IMR-90 (cell line): ENCODE results near the gene TERF2IP.

Experiments used
- BHLHE40 ChIP-seq: fragments of 150-350 bp; IDR thresholded peaks from 2 replicates; pipeline ENCODE4 v1.6.1; 2016; ENCODE audit warnings: mild to moderate bottlenecking, low read depth, low read length
- CEBPB ChIP-seq: IDR thresholded peaks from 2 replicates; pipeline ENCODE4 v1.6.1; 2012; ENCODE audit warnings: low read depth, low read length, improper control_type of control experiment
- CHD1 ChIP-seq: IDR thresholded peaks from 2 replicates; pipeline ENCODE4 v1.6.1; 2012; ENCODE audit warnings: low read depth, low read length, improper control_type of control experiment
- MAFK ChIP-seq: IDR thresholded peaks from 2 replicates; pipeline ENCODE4 v1.6.1; 2012; ENCODE audit warnings: low read depth, low read length, improper control_type of control experiment
- MAZ ChIP-seq: IDR thresholded peaks from 2 replicates; pipeline ENCODE4 v1.6.1; 2012; ENCODE audit warnings: low read depth, mild to moderate bottlenecking, low read length, improper control_type of control experiment, moderate library complexity, borderline replicate concordance
- MXI1 ChIP-seq: IDR thresholded peaks from 2 replicates; pipeline ENCODE4 v1.6.1; 2012; ENCODE audit warnings: low read depth, mild to moderate bottlenecking, low read length, moderate library complexity, borderline replicate concordance
- POLR2A ChIP-seq: IDR thresholded peaks from 2 replicates; pipeline ENCODE4 v1.6.1; 2012; ENCODE audit warnings: mild to moderate bottlenecking, low read depth, low read length
- RAD21 ChIP-seq: IDR thresholded peaks from 2 replicates; pipeline ENCODE4 v1.6.1; 2012; ENCODE audit warnings: low read length, improper control_type of control experiment
- RFX5 ChIP-seq: IDR thresholded peaks from 2 replicates; pipeline ENCODE4 v1.8.0; 2012; ENCODE audit warnings: low read depth, mild to moderate bottlenecking, low read length, moderate library complexity
- SMC3 ChIP-seq: fragments of 150-350 bp; IDR thresholded peaks from 2 replicates; pipeline ENCODE4 v1.6.1; 2016; ENCODE audit warnings: low read depth, mild to moderate bottlenecking, antibody characterized with exemption, low read length, moderate library complexity
- USF2 ChIP-seq: fragments of 150-350 bp; IDR thresholded peaks from 2 replicates; pipeline ENCODE4 v1.6.1; 2017; ENCODE audit warnings: mild to moderate bottlenecking, antibody characterized with exemption, low read length, low read depth
- TF ChIP-seq, protein P1 (sequence below): conservative IDR thresholded peaks from 2 replicates; pipeline ENCODE4 v1.5.1; 2012; ENCODE audit warnings: mild to moderate bottlenecking, low read depth, low read length, improper control_type of control experiment

DNA sequence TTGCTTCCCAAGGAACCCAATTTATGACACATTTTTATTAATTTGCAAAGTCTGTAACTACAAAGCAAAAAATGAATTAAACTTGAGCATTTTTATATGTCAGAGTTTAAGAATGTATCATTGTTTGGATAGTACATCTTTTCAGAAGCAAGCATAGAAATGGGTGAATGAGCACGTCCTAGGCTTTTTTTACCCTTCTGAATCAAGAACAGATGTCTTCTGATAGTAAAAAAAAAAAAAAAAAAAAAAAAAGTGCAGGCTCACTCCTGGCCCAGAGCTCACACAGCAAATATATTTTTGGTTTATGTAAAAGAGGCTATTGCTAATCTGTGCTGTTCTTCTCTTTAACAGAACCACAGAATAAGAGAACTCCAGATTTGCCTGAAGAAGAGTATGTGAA lies 6.3 kb downstream of the TERF2IP start:
- TF ChIP-seq, protein P1, sequence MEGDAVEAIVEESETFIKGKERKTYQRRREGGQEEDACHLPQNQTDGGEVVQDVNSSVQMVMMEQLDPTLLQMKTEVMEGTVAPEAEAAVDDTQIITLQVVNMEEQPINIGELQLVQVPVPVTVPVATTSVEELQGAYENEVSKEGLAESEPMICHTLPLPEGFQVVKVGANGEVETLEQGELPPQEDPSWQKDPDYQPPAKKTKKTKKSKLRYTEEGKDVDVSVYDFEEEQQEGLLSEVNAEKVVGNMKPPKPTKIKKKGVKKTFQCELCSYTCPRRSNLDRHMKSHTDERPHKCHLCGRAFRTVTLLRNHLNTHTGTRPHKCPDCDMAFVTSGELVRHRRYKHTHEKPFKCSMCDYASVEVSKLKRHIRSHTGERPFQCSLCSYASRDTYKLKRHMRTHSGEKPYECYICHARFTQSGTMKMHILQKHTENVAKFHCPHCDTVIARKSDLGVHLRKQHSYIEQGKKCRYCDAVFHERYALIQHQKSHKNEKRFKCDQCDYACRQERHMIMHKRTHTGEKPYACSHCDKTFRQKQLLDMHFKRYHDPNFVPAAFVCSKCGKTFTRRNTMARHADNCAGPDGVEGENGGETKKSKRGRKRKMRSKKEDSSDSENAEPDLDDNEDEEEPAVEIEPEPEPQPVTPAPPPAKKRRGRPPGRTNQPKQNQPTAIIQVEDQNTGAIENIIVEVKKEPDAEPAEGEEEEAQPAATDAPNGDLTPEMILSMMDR, result no peak
- TF ChIP-seq POLR2A, result no peak
- no peak for TF ChIP-seq RAD21
- TF ChIP-seq CEBPB, result no peak
- no peak for TF ChIP-seq RFX5
- TF ChIP-seq USF2, result no peak
- TF ChIP-seq MAZ, result no peak
- TF ChIP-seq SMC3, result no peak
- TF ChIP-seq BHLHE40, result no peak
- no peak for TF ChIP-seq MXI1
- TF ChIP-seq MAFK, result no peak
- no peak for TF ChIP-seq CHD1
